H9 (cell line): ENCODE data around the gene FPGT. TPM values are rescaled to one million over a fixed set of nuclear protein-coding genes. Genes with fewer than 3 reads are reported as not detected.

Experiments
- DNase-seq: peaks from one replicate; pipeline ENCODE4 v3.0.0-alpha.2; 2017
- H2AFZ ChIP-seq: one replicate; pipeline ENCODE4 v1.6.1; 2013; ENCODE audit warnings: mild to moderate bottlenecking, low read length, control low read depth, moderate library complexity
- H2AK5ac ChIP-seq: 2 replicates; pipeline ENCODE4 v1.6.1; 2013; ENCODE audit warnings: low read length, control low read depth, mixed read lengths; ENCODE audit not compliant: insufficient read length
- H2BK120ac ChIP-seq: one replicate; pipeline ENCODE4 v1.6.1; 2013; ENCODE audit warnings: low read depth, mild to moderate bottlenecking, low read length, control low read depth, inconsistent platforms; ENCODE audit not compliant: poor library complexity, severe bottlenecking
- H2BK12ac ChIP-seq: 2 replicates; pipeline ENCODE4 v1.6.1; 2013; ENCODE audit warnings: low read length, control low read depth, mixed read lengths, low read depth; ENCODE audit not compliant: insufficient read length
- H2BK15ac ChIP-seq: 2 replicates; pipeline ENCODE4 v1.6.1; 2013; ENCODE audit warnings: low read depth, low read length, control low read depth
- H2BK20ac ChIP-seq: one replicate; pipeline ENCODE4 v1.6.1; 2013; ENCODE audit warnings: low read depth, mild to moderate bottlenecking, low read length, control low read depth, inconsistent platforms; ENCODE audit not compliant: poor library complexity, severe bottlenecking
- H2BK5ac ChIP-seq: 2 replicates; pipeline ENCODE4 v1.6.1; 2013; ENCODE audit warnings: low read length, control low read depth, mixed read lengths; ENCODE audit not compliant: insufficient read length
- H3K14ac ChIP-seq: 2 replicates; pipeline ENCODE4 v1.6.1; 2013; ENCODE audit warnings: low read length, control low read depth; ENCODE audit not compliant: insufficient read depth
- H3K18ac ChIP-seq: 2 replicates; pipeline ENCODE4 v1.6.1; 2013; ENCODE audit warnings: low read depth, mild to moderate bottlenecking, mixed read lengths, low read length, control low read depth; ENCODE audit not compliant: insufficient read length
- H3K23ac ChIP-seq: 2 replicates; pipeline ENCODE4 v1.6.1; 2013; ENCODE audit warnings: low read length, control low read depth, mixed read lengths, low read depth; ENCODE audit not compliant: insufficient read length
- H3K23me2 ChIP-seq: 2 replicates; pipeline ENCODE4 v1.6.1; 2013; ENCODE audit warnings: low read depth, mild to moderate bottlenecking, mixed read lengths, low read length, control low read depth; ENCODE audit not compliant: insufficient read length, poor library complexity, severe bottlenecking
- H3K27ac ChIP-seq: 2 replicates; pipeline ENCODE4 v1.5.1; 2013; ENCODE audit warnings: low read length, control low read depth, mixed read lengths, low read depth; ENCODE audit not compliant: insufficient read length
- H3K27me3 ChIP-seq: 2 replicates; pipeline ENCODE4 v1.6.1; 2013; ENCODE audit warnings: low read length, control low read depth, inconsistent platforms; ENCODE audit not compliant: insufficient read depth
- H3K4ac ChIP-seq: 2 replicates; pipeline ENCODE4 v1.6.1; 2013; ENCODE audit warnings: low read depth, mild to moderate bottlenecking, control low read depth, inconsistent platforms, low read length, moderate library complexity
- H3K4me1 ChIP-seq: 2 replicates; pipeline ENCODE4 v1.6.1; 2013; ENCODE audit warnings: low read length, control low read depth, inconsistent platforms; ENCODE audit not compliant: insufficient read depth
- H3K4me2 ChIP-seq: 2 replicates; pipeline ENCODE4 v1.6.1; 2013; ENCODE audit warnings: low read length, control low read depth, mixed read lengths; ENCODE audit not compliant: insufficient read length, insufficient read depth
- H3K56ac ChIP-seq: 2 replicates; pipeline ENCODE4 v1.6.1; 2013; ENCODE audit warnings: low read depth, mild to moderate bottlenecking, mixed read lengths, low read length, control low read depth; ENCODE audit not compliant: insufficient read length
- H3K79me1 ChIP-seq: 2 replicates; pipeline ENCODE4 v1.6.1; 2013; ENCODE audit warnings: low read depth, mild to moderate bottlenecking, moderate library complexity, low read length, control low read depth, inconsistent platforms; ENCODE audit not compliant: insufficient read depth, poor library complexity, severe bottlenecking
- H3K79me2 ChIP-seq: 2 replicates; pipeline ENCODE4 v1.6.1; 2013; ENCODE audit warnings: low read length, control low read depth, inconsistent platforms; ENCODE audit not compliant: insufficient read depth
- H3K9ac ChIP-seq: 2 replicates; pipeline ENCODE4 v1.6.1; 2013; ENCODE audit warnings: low read length, control low read depth, mixed read lengths; ENCODE audit not compliant: insufficient read length; ENCODE audit errors: extremely low read depth
- H3K9me3 ChIP-seq: one replicate; pipeline ENCODE4 v1.6.1; 2013; ENCODE audit warnings: low read depth, low read length, inconsistent platforms; ENCODE audit not compliant: control insufficient read depth
- H3T11ph ChIP-seq: one replicate; pipeline ENCODE4 v1.6.1; 2013; ENCODE audit warnings: mild to moderate bottlenecking, low read length, control low read depth, inconsistent platforms
- H4K20me1 ChIP-seq: one replicate; pipeline ENCODE4 v1.6.1; 2013; ENCODE audit not compliant: control insufficient read depth, insufficient read length, insufficient read depth
- H4K5ac ChIP-seq: 2 replicates; pipeline ENCODE4 v1.6.1; 2013; ENCODE audit warnings: low read depth, mild to moderate bottlenecking, mixed read lengths, low read length, control low read depth; ENCODE audit not compliant: insufficient read length
- H4K8ac ChIP-seq: replicated peaks from 2 replicates; pipeline ENCODE4 v1.6.1; 2013; ENCODE audit warnings: low read length, control low read depth, mixed read lengths, low read depth; ENCODE audit not compliant: insufficient read length
- H4K91ac ChIP-seq: 2 replicates; pipeline ENCODE4 v1.6.1; 2013; ENCODE audit warnings: low read depth, mild to moderate bottlenecking, moderate library complexity, mixed read lengths, low read length, control low read depth; ENCODE audit not compliant: insufficient read length
- H3K27ac Mint-ChIP-seq, 3 experiments: 2 replicates in 2 of 3; 3 replicates in 1 of 3; pipeline ENCODE4 v1.8.0; 2020 to 2021; ENCODE audit warnings: mixed read lengths in 3 of 3, mild to moderate bottlenecking in 1 of 3, moderate library complexity in 1 of 3
- H3K27me3 Mint-ChIP-seq: 2 replicates; pipeline ENCODE4 v1.8.0; 2021; ENCODE audit warnings: low read depth, mild to moderate bottlenecking, moderate library complexity, mixed read lengths
- H3K36me3 Mint-ChIP-seq, 3 experiments: 2 replicates in 2 of 3; 3 replicates in 1 of 3; pipeline ENCODE4 v1.8.0; 2020 to 2021; ENCODE audit warnings: low read depth in 3 of 3, mixed read lengths in 3 of 3; ENCODE audit not compliant: insufficient read depth in 1 of 3
- H3K4me1 Mint-ChIP-seq, 2 experiments: 2 replicates each; pipeline ENCODE4 v1.8.0; 2020; ENCODE audit warnings: mixed read lengths in 2 of 2
- H3K4me3 Mint-ChIP-seq, 2 experiments: 2 replicates in 1 of 2; 3 replicates in 1 of 2; pipeline ENCODE4 v1.8.0; 2020 to 2021; ENCODE audit warnings: mild to moderate bottlenecking in 2 of 2, mixed read lengths in 2 of 2, moderate library complexity in 1 of 2
- H3K9me3 Mint-ChIP-seq, 2 experiments: 2 replicates in 1 of 2; 3 replicates in 1 of 2; pipeline ENCODE4 v1.8.0; 2020; ENCODE audit warnings: mild to moderate bottlenecking in 2 of 2, mixed read lengths in 2 of 2, moderate library complexity in 1 of 2
- WGBS: extraction: QIAGEN DNeasy Blood & Tissue Kit; methylation state at CpG from one replicate; pipeline ENCODE4 v1.1.7; 2013; ENCODE audit warnings: missing lambda C conversion rate, low lambda C conversion rate, mixed read lengths; ENCODE audit not compliant: insufficient read length; ENCODE audit errors: extremely low coverage; 5-methylcytosine and 5-hydroxymethylcytosine counted together
- total RNA-seq: library from RNA; stranded (reverse); gene quantifications from 2 replicates; pipeline ENCODE4 v1.2.1, GENCODE V29; 2021
- TF ChIP-seq, protein P1 (sequence below): fragments of 200-600 bp; sonication (generic); conservative IDR thresholded peaks from 3 replicates; pipeline ENCODE4 v1.8.0; 2021; ENCODE audit warnings: antibody characterized with exemption, mild to moderate bottlenecking

The FPGT gene
- total RNA-seq, 1 experiment from 2014 or later, result 5.2 TPM

DNA sequence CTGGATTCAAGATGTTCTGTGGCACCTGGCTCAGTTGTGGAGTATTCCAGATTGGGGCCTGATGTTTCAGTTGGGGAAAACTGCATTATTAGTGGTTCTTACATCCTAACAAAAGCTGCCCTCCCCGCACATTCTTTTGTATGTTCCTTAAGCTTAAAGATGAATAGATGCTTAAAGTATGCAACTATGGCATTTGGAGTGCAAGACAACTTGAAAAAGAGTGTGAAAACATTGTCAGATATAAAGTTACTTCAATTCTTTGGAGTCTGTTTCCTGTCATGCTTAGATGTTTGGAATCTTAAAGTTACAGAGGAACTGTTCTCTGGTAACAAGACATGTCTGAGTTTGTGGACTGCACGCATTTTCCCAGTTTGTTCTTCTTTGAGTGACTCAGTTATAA is 7.2 kb downstream of the FPGT start:
- H3T11ph ChIP-seq, result no peak overlapping the region
- Mint-ChIP-seq H3K4me1 (no peaks in the 10 kb centered on the region), H3K4me3 (no peak overlapping the region), H3K27ac (no peak overlapping the region), H3K9me3 (no peaks in the 10 kb centered on the region), H3K27me3 (no peaks in the 10 kb centered on the region), H3K36me3 (no peaks in the 10 kb centered on the region)
- DNase-seq, result no peak
- H4K8ac ChIP-seq, result no peak overlapping the region
- H3K4me2 ChIP-seq, result no peak overlapping the region
- no peak overlapping the region for H3K18ac ChIP-seq
- H3K4ac ChIP-seq, result no peak overlapping the region
- H3K14ac ChIP-seq, result no peak overlapping the region
- H3K9ac ChIP-seq, result no peak overlapping the region
- H2BK5ac ChIP-seq, result no peak overlapping the region
- WGBS, result no CpG with 5 or more reads among the region's 2 CpGs
- no peaks in the 10 kb centered on the region for H3K9me3 ChIP-seq
- H3K79me2 ChIP-seq, result no peaks in the 10 kb centered on the region
- H3K27ac ChIP-seq, result no peak overlapping the region
- H2AK5ac ChIP-seq, result no peak overlapping the region
- TF ChIP-seq, protein P1, sequence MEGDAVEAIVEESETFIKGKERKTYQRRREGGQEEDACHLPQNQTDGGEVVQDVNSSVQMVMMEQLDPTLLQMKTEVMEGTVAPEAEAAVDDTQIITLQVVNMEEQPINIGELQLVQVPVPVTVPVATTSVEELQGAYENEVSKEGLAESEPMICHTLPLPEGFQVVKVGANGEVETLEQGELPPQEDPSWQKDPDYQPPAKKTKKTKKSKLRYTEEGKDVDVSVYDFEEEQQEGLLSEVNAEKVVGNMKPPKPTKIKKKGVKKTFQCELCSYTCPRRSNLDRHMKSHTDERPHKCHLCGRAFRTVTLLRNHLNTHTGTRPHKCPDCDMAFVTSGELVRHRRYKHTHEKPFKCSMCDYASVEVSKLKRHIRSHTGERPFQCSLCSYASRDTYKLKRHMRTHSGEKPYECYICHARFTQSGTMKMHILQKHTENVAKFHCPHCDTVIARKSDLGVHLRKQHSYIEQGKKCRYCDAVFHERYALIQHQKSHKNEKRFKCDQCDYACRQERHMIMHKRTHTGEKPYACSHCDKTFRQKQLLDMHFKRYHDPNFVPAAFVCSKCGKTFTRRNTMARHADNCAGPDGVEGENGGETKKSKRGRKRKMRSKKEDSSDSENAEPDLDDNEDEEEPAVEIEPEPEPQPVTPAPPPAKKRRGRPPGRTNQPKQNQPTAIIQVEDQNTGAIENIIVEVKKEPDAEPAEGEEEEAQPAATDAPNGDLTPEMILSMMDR, result no peak
- H3K27me3 ChIP-seq, result no peaks in the 10 kb centered on the region
- H2BK120ac ChIP-seq, result no peak overlapping the region
- no peaks in the 10 kb centered on the region for H3K4me1 ChIP-seq
- H2BK12ac ChIP-seq, result no peak overlapping the region
- H2AFZ ChIP-seq, result no peak overlapping the region
- no peak overlapping the region for H2BK20ac ChIP-seq
- H3K56ac ChIP-seq, result no peak overlapping the region
- no peak overlapping the region for H2BK15ac ChIP-seq
- H3K79me1 ChIP-seq, result no peaks in the 10 kb centered on the region
- H4K91ac ChIP-seq, result no peak overlapping the region
- H3K23me2 ChIP-seq, result no peaks in the 10 kb centered on the region
- no peak overlapping the region for H4K5ac ChIP-seq
- H4K20me1 ChIP-seq, result no peaks in the 10 kb centered on the region
- H3K23ac ChIP-seq, result no peak overlapping the region
